DOHH2 (cell line): ENCODE measurements around the gene SNRNP200.
"Not testable (repeated sequence)": the region's sequence is repeated elsewhere in the genome, so short reads cannot be mapped to it uniquely, and the experiment has no call there.

Experiments used
- EZH2phosphoT487 ChIP-seq: fragments of 200-600 bp; sonication (generic); IDR thresholded peaks from 2 replicates; pipeline ENCODE4 v1.6.1; 2017; ENCODE audit warnings: borderline replicate concordance, mild to moderate bottlenecking, antibody characterized with exemption, low read length, moderate library complexity, mixed read lengths
- TF ChIP-seq, protein P1 (sequence below): fragments of 200-600 bp; sonication (generic); IDR thresholded peaks from one replicate; pipeline ENCODE4 v1.5.1; 2014; ENCODE audit warnings: antibody characterized with exemption, mild to moderate bottlenecking, low read depth, low read length; ENCODE audit not compliant: poor library complexity, severe bottlenecking

DNA sequence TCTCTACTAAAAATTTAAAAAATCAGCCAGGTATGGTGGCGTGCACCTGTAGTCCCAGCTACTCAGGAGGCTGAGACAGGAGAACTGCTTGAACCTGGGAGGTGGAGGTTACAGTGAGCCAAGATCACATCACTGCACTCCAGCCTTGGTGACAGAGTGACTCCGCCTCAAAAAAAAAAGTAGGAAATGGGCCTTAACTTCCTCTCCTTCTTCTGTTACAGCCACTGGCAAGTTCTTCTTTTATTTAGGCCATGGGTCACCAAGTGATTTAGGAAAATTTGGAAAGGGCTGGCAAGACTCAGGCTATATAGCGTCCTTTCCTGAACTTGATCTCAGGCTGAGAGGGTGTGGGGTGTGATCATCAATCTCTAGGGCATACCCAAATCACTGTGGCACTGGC, 47.6 kb downstream of the SNRNP200 start:
- TF ChIP-seq, protein P1, sequence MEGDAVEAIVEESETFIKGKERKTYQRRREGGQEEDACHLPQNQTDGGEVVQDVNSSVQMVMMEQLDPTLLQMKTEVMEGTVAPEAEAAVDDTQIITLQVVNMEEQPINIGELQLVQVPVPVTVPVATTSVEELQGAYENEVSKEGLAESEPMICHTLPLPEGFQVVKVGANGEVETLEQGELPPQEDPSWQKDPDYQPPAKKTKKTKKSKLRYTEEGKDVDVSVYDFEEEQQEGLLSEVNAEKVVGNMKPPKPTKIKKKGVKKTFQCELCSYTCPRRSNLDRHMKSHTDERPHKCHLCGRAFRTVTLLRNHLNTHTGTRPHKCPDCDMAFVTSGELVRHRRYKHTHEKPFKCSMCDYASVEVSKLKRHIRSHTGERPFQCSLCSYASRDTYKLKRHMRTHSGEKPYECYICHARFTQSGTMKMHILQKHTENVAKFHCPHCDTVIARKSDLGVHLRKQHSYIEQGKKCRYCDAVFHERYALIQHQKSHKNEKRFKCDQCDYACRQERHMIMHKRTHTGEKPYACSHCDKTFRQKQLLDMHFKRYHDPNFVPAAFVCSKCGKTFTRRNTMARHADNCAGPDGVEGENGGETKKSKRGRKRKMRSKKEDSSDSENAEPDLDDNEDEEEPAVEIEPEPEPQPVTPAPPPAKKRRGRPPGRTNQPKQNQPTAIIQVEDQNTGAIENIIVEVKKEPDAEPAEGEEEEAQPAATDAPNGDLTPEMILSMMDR, result not testable (repeated sequence)
- not testable (repeated sequence) for TF ChIP-seq EZH2phosphoT487
